HG03571 (cell line): ENCODE measurements around the gene C17orf75.
A peak's percentile ranks its signal among the peaks of the same experiment; 100 is the strongest.
"Not testable (repeated sequence)": the region's sequence is repeated elsewhere in the genome, so short reads cannot be mapped to it uniquely, and the experiment has no call there.

Source experiments
- ATAC-seq: cut with Tn5 transposase; IDR thresholded peaks from one replicate; pipeline ENCODE4 v1.9.1; 2021; ENCODE audit not compliant: unreplicated experiment

C17orf75 gene

DNA sequence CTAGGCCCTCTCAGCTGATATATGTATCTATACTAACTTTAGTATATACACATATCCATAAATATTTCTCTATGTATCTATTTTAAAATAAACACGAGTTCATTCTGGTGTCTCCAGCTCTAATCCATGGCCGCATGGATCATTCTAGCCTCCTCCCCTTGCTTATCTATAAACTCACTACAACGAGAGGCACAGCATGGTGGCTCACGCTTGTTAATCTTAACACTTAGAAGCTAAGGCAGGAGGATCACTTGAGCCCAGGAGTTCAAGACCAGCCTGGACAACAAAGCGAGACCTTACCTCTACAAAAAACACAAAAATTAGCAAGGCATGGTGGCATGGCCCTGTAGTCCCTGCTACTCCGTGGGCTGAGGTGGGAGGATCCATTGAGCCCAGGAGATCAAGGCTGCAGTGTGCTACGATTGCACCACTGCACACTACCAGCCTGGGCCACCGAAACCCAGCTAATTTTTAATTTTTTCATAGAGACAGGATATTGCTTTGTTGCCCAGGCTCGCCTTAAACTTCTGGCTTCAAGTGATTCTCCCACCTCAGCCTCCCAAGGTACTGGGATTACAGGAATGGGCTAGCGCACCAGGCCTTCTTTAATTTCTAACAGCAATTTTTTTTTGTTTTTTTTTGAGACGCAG is 4.1 kb upstream of the C17orf75 start:
- ATAC-seq, result no peak

GRCh38 chr17:32342603-32343325 is 791 bp upstream of the C17orf75 start:
- no peak for ATAC-seq

- peak; percentile 9 for ATAC-seq
Observed at GRCh38 chr17:32341141-32341856, 674 bp downstream of the C17orf75 start.

- no peak for ATAC-seq
Observed at GRCh38 chr17:32335687-32336086, 6.3 kb downstream of the C17orf75 start.

DNA sequence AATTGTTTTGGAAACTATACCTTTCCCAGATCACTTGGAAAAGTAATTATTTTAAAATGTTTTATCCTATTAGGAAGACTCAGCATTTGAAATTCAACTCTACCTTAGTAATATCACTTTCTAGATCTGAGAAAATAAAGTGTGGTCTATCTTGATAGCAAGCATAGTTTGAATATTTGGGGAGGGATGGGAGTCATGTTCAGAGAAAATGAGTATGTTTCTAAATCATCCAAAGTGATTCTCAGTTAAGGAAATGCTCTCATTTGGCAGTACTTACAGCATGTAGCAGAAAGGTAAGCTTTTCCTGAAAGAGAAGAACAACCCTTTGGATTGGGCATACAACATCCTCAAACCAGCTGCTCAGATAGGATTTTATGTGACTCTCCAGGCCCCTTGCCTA is 6.9 kb downstream of the C17orf75 start:
- no peak for ATAC-seq

DNA sequence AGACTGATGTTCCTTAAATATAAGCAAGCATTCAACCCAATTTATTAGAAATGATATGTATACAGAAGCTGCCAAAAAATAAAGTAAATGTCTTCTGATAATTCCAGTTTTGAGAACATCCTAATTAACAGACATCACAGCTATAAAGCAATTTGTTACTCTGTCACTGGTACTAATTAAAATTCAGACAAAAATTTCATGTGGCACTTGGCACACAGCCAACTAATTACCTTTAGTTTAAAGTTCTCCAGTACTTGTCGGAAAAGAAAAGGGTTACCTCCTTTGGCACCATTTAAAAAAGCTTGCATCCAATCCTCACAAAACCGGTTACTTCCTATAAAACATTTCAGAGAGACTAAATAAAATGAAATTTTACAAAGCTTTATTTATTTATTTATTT is 8.8 kb downstream of the C17orf75 start:
- ATAC-seq, result no peak

- ATAC-seq, result no peak
Observed at GRCh38 chr17:32331243-32332040, 10.5 kb downstream of the C17orf75 start.

GRCh38 chr17:32330147-32330546 is 11.8 kb downstream of the C17orf75 start:
- no peak for ATAC-seq

DNA sequence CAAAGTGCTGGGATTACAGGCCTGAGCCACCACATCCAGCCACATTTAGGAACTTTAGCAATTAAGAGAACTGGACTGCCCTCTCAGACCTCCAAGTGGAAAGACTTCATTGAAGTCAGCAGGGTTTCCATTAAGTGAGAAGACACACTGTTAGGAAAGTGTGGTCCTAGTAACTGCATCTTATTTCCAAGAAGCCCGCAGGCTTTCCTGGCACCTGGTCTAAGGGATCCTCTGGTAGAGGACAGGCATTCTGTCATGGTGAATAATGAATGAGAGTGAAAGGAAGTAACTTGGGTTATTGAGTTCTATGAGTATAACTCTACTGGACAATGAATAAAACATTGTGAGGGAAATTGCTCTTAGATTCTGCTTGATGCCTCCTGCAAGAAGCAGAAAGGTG is 14.1 kb downstream of the C17orf75 start:
- no peak for ATAC-seq

DNA sequence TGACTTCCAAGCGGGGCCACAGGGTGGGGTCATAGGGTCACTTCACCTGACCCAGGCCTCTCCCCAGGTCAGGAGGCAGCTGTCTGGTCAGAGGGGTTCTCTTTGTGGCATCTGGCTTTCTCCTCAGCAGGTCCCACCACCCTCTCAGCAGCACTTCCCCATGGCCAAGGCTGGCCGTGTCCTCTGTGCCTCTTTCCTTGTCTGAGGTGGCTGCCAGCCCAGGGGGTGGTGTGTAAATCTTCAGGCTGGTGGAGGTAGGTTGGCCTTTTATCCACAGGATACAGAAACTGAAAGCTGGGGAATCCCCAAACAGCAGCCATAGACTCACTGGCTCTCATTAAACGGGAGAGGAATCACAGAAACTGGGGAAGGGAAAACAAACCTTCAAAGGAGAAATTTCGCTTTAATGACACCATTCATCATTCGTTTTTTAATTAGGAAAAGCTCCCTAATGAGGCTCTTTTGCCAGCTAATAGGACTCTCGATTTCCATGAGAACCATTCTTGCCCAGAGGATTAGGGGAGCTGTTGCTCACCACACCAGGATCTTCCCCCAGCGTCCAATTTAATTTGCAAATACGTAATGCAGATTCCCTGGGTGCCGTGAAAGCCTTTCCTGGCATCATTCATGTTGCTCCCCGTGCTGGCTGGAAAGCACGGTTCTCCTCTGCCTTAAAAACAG is 18.0 kb downstream of the C17orf75 start:
- no peak for ATAC-seq

DNA sequence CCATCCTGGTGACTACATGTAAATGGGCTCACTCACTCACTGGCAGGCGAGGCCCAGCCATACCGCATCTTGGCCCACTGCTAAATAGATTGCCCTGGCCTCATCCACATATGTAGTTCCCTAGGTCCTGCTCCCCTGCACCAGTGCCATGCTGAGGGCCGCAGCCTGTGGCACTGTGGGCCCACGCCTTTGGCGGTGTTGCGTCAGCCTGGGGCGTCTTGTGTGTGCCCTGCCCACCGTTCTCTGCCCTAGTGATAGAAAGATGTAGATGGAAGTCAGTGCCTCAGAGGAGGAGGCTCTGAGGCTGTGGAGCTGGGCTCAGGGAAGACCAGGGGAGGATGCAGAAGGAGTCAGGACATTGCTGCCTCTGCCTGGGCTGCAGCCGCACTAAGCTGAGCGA is 18.9 kb downstream of the C17orf75 start:
- no peak for ATAC-seq

DNA sequence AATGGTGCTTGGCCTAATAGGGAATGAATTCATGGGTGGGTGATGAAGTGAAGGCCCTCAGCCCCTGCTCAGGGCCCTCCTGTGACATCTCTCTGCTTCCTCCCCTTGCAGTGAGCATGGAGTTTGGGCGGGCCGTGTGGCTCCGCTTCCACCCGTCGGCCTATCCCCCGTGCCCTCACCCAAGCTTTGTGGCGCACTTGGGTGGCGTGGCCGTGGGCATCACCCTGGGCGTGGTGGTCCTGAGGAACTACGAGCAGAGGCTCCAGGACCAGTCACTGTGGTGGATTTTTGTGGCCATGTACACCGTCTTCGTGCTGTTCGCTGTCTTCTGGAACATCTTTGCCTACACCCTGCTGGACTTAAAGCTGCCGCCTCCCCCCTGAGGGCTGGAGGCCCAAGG is 21.1 kb downstream of the C17orf75 start:
- no peak for ATAC-seq

- ATAC-seq, result not testable (repeated sequence)
Observed at GRCh38 chr17:32320080-32320479, 21.9 kb downstream of the C17orf75 start.

DNA sequence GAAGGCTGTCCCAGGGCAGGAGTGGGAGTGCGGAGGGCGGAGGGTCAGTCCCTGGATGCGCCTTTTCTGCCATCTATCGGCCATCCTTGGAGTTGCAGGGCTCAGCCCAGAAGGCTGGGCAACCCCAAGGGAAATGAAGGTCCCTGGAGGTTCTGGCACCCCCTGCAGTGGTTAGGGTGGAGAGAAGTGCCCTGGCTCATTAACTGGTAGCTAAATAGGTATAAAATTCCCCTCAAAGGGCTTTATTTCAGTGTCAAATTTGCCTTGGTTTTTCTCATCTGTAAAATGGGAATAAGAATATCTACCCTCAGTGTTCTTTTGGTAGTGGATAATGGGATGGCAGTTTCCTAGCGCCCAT is 22.4 kb downstream of the C17orf75 start:
- peak; percentile 64 for ATAC-seq

GRCh38 chr17:32318071-32318470 is 23.9 kb downstream of the C17orf75 start:
- no peak for ATAC-seq

DNA sequence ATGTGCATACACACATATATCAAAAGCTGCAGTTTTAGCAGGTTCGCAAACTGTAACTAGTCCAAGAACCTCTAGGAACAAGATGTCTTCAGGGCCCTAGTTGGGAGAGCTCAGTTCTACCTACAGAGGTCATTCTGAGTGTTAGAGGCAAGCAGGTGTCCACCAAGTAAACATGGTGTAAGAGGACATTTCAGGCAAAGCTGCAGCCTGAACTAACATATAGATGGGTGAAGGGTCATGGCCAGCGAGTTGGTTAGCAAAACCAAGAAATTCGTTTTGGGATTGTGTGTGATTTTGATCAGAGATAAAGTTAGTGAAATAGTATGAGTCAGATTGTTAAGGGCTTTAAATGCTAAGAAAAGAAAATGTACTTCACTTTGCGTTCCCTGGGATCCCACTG is 24.6 kb downstream of the C17orf75 start:
- no peak for ATAC-seq

DNA sequence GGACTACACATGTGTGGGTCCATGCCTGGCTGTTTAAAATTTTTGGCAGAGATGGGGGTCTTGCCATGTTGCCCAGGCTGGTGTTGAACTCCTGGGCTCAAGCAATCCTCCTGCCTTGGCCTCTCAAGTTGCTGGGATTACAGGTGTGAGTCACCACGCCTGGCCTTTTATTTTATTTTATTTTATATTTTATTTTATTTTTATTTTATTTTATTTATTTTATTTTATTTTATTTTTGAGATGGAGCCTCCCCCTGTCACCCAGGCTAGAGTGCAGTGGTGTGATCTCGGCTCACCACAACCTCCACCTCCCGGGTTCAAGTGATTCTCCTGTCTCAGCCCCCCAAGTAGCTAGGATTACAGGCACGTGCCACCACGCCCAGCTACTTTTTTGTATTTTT is 25.3 kb downstream of the C17orf75 start:
- ATAC-seq, result not testable (repeated sequence)

GRCh38 chr17:32315171-32315570 is 26.8 kb downstream of the C17orf75 start:
- ATAC-seq, result no peak

DNA sequence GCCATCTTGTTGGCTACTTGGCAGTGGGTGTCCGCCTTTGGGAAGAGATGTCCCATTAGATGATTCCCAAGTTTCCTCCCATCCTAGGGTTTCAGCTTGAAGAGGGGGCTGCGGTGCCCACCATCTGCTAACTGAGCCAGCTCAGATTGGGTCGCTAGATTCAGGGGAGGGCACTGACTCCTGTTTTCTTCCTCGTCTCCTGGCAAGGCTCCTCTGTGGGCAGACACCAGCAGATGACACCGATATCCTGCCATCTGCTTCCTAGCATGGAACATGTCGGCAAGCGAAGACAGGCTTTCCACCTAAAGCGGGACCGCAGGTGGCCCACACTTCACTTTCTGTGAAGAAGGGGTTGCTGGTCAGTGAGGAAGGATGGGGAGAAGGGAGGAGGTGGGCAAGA is 27.3 kb downstream of the C17orf75 start:
- no peak for ATAC-seq

GRCh38 chr17:32311028-32311536 is 30.9 kb downstream of the C17orf75 start:
- ATAC-seq, result no peak

GRCh38 chr17:32307658-32308057 is 34.3 kb downstream of the C17orf75 start:
- ATAC-seq, result no peak
